GM19328 (cell line): ENCODE data around the gene RALB.

Experiments used
- ATAC-seq: cut with Tn5 transposase; IDR thresholded peaks from one replicate; pipeline ENCODE4 v1.9.1; 2021; ENCODE audit warnings: mild to moderate bottlenecking, moderate library complexity; ENCODE audit not compliant: unreplicated experiment

Gene RALB

GRCh38 chr2:120261387-120262006 is 8.8 kb downstream of the RALB start:
- ATAC-seq, result peak; percentile 76

- ATAC-seq, result no peak
Measured at GRCh38 chr2:120262150-120262549, 9.5 kb downstream of the RALB start.

GRCh38 chr2:120262761-120263428 is 10.2 kb downstream of the RALB start:
- ATAC-seq, result no peak

GRCh38 chr2:120265006-120265405 is 12.4 kb downstream of the RALB start:
- no peak for ATAC-seq

- ATAC-seq, result no peak
Measured at GRCh38 chr2:120267348-120267747, 14.7 kb downstream of the RALB start.

- ATAC-seq, result no peak
Measured at GRCh38 chr2:120269076-120269744, 16.6 kb downstream of the RALB start.

GRCh38 chr2:120269816-120270215 is 17.2 kb downstream of the RALB start:
- ATAC-seq, result no peak

- no peak for ATAC-seq
Measured at GRCh38 chr2:120271711-120272379, 19.2 kb downstream of the RALB start.

- no peak for ATAC-seq
Measured at GRCh38 chr2:120272763-120273481, 20.3 kb downstream of the RALB start.

- no peak for ATAC-seq
Measured at GRCh38 chr2:120275617-120276400, 23.2 kb downstream of the RALB start.

- ATAC-seq, result no peak
Measured at GRCh38 chr2:120277505-120278205, 25.0 kb downstream of the RALB start.

- no peak for ATAC-seq
Measured at GRCh38 chr2:120278901-120279300, 26.2 kb downstream of the RALB start.

GRCh38 chr2:120279708-120280107 is 27.1 kb downstream of the RALB start:
- ATAC-seq, result no peak

GRCh38 chr2:120283649-120284048 is 31.0 kb downstream of the RALB start:
- no peak for ATAC-seq

GRCh38 chr2:120285056-120285455 is 32.4 kb downstream of the RALB start:
- no peak for ATAC-seq

GRCh38 chr2:120287183-120288015 is 34.7 kb downstream of the RALB start:
- peak; percentile 98 for ATAC-seq

- ATAC-seq, result no peak
Measured at GRCh38 chr2:120288016-120288373, 35.3 kb downstream of the RALB start.

- ATAC-seq, result no peak
Measured at GRCh38 chr2:120289221-120289906, 36.7 kb downstream of the RALB start.
